NCI-H82 treated with DMSO at 0.1 percent for 48 hours (cell line): Measurements from ENCODE around the gene CNKSR2.

Source experiments
- DNase-seq: peaks from one replicate; lab custom pipeline; 2025; ENCODE audit not compliant: unreplicated experiment; lab: John Stamatoyannopoulos, UW

Gene CNKSR2

GRCh38 chrX:21590012-21590776 lies 216.0 kb downstream of the CNKSR2 start:
- no peak for DNase-seq

GRCh38 chrX:21606002-21606401 lies 231.8 kb downstream of the CNKSR2 start:
- DNase-seq = no peak

GRCh38 chrX:21610168-21610567 lies 235.9 kb downstream of the CNKSR2 start:
- no peak for DNase-seq

GRCh38 chrX:21612154-21612553 lies 237.9 kb downstream of the CNKSR2 start:
- no peak for DNase-seq

- no peak for DNase-seq
Observed at GRCh38 chrX:21616386-21616785, 242.2 kb downstream of the CNKSR2 start.

GRCh38 chrX:21620234-21620633 lies 246.0 kb downstream of the CNKSR2 start:
- DNase-seq = no peak

- DNase-seq = no peak
Observed at GRCh38 chrX:21623778-21624501, 249.7 kb downstream of the CNKSR2 start.

- DNase-seq = no peak
Observed at GRCh38 chrX:21632027-21632426, 257.8 kb downstream of the CNKSR2 start.

- DNase-seq = no peak
Observed at GRCh38 chrX:21638311-21638710, 264.1 kb downstream of the CNKSR2 start.

GRCh38 chrX:21639775-21640174 lies 265.6 kb downstream of the CNKSR2 start:
- no peak for DNase-seq

- DNase-seq = no peak
Observed at GRCh38 chrX:21645431-21645830, 271.2 kb downstream of the CNKSR2 start.

GRCh38 chrX:21645886-21646285 lies 271.7 kb downstream of the CNKSR2 start:
- no peak for DNase-seq

- DNase-seq = no peak
Observed at GRCh38 chrX:21655901-21656586, 281.8 kb downstream of the CNKSR2 start.

GRCh38 chrX:21656587-21657317 lies 282.5 kb downstream of the CNKSR2 start:
- no peak for DNase-seq

GRCh38 chrX:21657318-21658151 lies 283.3 kb downstream of the CNKSR2 start:
- DNase-seq = no peak

GRCh38 chrX:21658152-21658737 lies 284.0 kb downstream of the CNKSR2 start, which contains the start of gene KLHL34:
TSS of gene KLHL34 (minus strand) at chrX:21658330. CDS start at chrX:21657788, 542 bp downstream.
- DNase-seq = no peak

- DNase-seq = no peak
Observed at GRCh38 chrX:21658746-21659145, 284.5 kb downstream of the CNKSR2 start.

GRCh38 chrX:21659320-21659719 lies 285.1 kb downstream of the CNKSR2 start:
- DNase-seq = no peak

- no peak for DNase-seq
Observed at GRCh38 chrX:21660156-21660555, 285.9 kb downstream of the CNKSR2 start.

GRCh38 chrX:21661316-21661715 lies 287.1 kb downstream of the CNKSR2 start:
- DNase-seq = no peak
